Activated CD4-positive, alpha-beta T cell treated with anti-CD3 and anti-CD28 coated beads, Interleukin-2, amount 50 U/mL, for 24 hours (primary cell): ENCODE measurements around the gene CDH4.
A peak's percentile ranks its signal among the peaks of the same experiment; 100 is the strongest.

Experiments used
- DNase-seq, 2 donors: peaks; one replicate each; pipeline ENCODE4 v3.0.0-alpha.2; 2020; ENCODE audit warnings: low read depth in 1 of 2, low spot score in 1 of 2

Gene CDH4

DNA sequence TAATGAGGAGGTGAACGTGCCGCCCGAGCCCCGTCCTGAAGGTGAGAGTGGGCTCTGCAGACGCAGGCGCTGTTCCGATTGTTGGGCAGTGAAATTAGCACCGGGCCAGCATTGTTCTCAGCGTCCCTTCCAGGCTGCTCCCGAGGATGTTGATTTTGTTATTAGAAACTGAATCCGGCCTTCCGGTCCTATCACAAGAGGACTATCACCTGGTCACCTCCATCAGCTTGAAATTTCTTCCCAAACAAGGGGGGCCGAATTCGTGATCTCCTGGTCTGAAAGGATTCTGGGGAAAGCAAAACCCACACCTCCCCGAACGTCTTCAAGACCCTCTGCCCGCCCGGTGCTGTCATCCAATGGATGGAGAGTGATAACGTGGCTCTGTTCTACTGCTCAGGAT is 627.6 kb downstream of the CDH4 start:
- no peak for DNase-seq

DNA sequence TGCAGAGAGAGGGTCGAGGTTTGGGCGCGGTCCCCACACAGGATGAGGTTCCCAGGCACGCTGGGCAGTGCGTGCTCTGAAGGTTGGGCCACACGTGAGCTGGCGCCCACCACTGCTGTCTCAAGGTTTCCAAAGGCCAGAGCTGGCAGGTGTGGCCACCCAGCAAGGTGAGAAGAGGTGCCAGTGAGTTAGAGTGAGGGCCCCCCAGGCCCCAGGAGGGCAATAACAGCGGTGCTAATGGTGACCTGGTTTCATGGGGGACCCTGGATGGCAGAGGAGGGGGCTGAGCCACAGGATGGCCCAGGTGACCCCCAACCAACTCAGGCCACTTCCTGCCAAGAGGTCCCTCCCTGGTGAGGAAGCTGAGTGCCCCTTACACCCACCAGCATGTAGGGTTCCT is 628.6 kb downstream of the CDH4 start:
- DNase-seq: no peak

DNA sequence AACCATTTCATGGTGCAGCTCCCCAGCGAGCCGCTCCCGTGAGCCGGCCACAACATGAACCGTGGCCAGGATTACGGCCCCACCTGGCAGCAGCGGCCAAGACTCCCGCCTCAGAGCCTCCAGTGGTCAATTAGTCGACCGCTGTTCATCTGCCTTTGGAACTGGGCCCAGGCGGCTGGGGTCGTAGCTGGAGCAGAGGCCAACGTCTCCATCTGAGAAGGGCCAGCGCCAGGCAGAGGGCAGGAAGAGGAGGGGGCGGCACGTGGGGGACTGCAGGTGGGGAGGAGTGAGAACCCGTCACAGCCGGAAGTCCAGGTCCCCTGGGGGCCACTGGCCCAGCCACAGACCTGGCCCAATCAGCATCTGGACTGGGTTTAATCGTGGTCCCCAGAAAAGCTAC is 629.4 kb downstream of the CDH4 start:
- no peak for DNase-seq

GRCh38 chr20:61881861-61882260 is 629.8 kb downstream of the CDH4 start:
- no peak for DNase-seq

DNA sequence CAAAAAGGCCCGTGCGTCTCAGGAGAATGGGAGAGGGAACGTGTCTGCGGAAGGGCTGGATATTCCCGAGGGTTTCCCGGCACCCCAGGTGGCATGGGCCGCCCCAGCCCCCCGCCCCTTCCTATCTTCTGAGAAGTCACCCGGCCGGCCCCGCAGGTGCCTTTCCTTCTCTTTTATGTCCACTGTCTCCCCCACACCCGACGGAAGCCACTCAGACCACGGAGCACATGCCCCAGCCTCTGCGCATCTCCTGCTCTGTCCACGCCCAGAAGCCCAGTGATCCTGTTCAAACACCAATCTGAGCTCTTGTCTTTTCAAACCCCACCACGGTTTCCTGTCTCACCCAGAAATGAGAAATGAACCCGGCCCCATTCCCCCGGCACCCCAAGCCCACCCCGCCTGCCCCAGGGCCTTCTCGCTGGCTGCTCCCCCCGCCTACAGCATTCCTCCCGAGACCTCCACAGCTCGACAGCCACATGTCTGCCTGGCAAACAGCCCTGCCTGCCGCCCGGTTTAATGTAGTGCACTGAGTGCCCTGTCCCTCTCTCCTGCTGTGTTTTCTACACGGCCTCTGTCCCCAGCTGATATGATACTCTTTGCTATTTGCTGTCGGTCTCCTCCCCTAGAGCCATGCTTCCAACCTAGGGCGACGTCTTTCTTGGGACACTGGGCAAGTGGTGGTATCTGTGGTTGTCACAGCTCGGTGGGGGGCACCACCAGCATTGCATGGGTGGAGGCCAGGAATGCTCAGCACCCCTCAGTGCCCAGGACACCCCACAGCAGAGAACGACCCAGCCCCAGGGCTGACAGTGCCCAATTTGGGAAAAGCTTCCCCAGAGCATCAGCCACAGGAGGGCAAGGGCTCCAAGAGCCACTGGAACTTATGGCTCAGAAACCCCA is 630.9 kb downstream of the CDH4 start:
- no peak for DNase-seq

DNA sequence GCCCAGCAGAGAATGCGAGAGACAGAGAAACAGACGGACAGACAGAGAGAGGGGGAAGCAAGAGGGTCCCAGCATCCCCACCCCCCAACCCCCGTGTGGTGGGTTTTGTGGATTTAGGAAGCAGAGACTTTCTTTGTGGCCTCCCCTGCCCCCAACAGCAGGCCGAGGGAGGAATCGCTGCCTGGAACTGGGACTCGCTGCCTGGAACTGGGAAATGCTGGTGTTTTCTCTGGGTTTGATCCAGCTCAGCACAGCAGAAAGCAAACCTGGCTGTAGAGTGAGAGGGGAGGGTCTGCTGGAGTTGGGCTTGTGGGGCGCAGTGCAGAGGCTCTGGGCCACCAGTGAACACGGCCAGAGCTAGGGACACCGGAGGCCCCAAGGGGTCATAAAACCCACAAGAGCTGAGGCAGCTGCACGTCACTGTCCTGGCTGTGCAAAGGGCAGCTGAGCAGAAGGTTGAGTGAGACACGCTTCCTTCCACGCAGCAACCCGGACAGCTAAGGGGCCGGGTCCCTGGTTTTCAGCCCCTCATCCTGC is 631.9 kb downstream of the CDH4 start:
- DNase-seq: no peak

GRCh38 chr20:61884571-61885389 is 632.7 kb downstream of the CDH4 start:
- DNase-seq: no peak

DNA sequence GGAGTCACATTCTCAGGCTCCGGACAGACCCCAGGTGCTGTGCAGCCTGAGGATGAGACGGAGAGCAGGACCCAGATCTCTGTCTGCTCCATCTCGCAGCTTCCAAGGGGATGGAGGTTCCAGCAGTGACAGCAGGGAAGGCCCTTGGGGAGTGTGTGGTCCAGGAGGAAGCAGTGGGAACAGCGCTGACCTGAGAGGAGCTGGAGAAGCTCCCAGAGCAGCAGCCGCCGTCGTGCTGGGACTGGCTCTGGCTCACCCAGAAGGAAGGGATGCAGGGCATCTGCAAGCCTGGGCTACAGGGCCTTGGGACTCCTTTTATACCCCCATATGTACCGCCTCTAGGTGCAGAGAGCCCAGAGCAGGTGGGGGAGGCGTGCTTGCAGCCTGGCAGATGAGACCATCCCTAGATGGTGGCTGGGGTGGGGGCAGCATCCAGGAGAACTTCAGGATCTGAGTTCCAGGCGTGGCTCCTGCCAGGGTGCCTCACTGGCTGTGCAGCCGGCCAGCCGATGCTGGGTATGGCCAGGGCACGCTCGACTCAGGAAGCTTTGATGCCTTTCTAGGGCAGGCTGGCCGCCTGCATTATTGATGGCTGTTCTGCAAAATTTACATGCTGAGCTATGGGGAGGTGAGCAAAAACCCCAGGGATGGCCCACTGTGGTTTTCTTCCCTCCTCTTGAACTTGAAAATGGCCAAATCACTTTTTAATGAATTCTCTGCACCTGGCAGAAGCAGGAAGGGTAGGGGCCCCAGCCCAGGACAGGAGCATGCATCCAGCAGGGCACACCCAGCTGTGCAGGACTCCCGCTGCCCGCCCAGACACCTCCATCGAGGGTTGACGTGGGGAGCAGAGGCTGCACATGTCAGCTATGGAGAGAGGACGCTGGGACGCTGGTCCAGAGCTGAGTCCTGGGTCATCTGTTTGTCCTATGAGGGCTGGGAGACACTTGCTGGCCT is 634.0 kb downstream of the CDH4 start:
- no peak for DNase-seq

DNA sequence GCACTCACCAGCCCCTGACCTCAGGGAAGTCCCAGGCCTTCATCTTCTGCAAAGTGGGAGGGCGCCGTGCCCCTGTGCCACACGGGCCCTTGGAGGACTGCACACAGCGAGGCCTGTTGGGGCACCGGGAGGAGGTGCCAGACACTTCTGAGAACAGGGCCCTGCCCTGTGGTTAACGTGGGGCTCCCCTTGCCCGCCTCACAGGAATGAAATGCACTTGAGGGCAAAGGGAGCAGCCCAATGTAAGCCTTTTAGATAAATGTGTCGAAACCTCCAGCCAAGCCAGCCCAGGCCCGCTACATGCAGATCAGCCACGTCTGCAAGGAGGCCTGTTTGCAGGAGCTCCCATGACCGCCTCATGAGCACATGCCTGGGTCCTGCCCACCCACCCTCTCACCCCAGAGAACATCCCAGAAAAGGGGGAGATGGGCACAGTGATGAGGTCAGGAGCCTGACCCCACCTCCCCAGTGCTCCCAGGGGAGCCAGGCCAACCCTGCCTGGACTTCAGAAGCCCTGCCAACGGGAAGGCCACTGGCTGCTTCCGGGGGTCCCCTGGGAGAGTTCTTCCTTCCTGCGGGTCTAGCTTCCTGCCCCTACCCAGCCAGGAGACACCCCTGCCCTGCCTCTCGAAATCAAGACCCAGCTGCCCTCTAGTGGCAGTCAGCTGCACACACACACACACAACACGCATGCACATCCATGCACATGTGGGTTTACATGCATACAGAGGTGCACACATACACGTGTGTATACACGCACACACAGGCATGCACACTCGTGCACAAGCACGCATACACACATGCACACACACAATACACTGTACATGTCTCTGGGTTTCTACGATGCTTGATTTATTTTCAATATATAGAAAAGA is 634.9 kb downstream of the CDH4 start:
- peak in 1 of 2 donors; percentile 18 for DNase-seq

- DNase-seq: no peak
These were observed 635.6 kb downstream of the CDH4 start for GRCh38 chr20:61887596-61888093.

- no peak for DNase-seq
These were observed 636.2 kb downstream of the CDH4 start for GRCh38 chr20:61888101-61888865.

DNA sequence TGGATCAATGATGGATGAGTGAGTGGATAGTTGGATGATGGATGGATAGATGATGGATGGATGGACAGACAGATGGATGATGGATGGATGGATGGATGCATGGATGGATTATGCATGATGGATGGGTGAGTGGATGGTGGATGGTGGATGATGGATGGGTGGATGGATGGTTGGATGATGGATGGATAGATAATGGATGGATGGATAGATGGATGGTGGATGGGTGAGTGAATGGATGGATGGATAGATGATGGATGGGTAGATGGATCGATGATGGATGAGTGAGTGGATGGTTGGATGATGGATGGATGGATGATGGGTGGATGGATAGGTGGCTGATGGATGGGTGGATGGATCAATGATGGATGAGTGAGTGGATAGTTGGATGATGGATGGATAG is 637.6 kb downstream of the CDH4 start:
- DNase-seq: no peak

DNA sequence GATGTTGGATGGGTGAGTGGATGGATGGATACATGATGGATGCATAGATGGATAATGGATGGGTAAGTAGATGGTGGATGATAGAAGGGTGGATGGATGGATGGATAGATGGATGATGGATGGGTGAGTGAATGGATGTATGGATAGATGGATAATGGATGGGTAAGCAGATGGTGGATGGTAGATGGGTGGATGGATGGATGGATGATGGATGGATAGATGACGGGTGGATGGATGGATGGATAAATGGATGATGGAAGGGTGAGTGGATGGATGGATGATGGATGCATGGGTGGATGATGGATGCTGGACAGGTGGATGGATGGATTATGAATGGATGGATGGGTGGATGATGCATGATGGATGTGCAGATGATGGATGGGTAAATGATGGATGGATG is 638.1 kb downstream of the CDH4 start:
- DNase-seq: no peak

GRCh38 chr20:61891476-61891875 is 639.4 kb downstream of the CDH4 start:
- DNase-seq: no peak

DNA sequence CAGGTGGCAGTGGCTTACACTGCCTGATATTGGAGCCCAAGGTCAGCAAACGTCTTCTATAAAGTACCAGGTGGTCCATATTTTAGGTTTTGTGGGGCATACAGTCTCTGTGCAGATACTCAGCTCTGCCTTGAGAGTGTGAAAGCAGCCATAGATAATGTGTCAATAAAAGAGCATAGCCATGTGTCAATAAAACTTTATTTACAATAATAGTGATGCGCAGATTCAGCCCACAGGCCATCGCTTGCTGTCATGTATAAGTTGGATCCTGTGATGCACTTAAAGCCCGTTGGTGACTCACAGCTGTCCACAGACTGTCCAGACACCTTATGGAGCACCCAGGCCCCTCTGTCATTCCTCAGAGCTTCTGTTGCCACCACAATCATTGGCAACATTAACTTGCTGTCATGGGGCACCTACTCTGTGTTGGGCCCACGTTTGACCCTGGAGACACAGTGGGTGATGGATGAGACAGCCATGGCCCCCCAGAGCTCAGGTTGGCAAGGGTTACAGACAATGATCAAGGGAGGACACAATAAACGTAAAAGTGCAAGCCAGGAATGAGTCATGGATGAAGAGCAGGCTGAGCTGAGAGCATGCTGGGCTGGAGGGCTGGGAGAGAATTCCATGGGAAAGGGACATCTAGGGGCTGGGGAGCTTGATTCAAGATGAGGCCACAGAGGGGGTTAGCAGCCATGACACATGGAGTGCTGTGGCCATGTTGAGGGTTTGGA is 640.0 kb downstream of the CDH4 start:
- DNase-seq: no peak

DNA sequence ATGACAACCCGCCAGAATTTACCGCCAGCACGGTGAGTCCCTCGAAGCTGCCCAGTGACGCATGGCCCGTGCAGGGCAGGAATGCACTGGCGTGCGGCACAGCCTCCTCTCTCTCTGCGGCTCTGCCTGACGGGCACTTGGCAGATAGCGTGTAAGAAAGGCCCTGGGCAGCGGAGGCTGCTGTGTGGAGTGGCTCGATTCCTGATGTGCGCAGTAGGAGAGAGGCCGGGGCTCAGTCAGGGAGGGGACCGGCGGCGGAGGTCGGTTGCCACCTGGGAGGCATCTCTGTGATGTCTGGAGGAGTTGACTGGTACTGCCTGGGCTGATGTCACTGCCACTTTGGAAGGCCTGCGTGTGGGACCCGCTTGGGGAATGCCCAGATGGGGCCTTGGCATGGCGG is 643.0 kb downstream of the CDH4 start:
- no peak for DNase-seq

DNA sequence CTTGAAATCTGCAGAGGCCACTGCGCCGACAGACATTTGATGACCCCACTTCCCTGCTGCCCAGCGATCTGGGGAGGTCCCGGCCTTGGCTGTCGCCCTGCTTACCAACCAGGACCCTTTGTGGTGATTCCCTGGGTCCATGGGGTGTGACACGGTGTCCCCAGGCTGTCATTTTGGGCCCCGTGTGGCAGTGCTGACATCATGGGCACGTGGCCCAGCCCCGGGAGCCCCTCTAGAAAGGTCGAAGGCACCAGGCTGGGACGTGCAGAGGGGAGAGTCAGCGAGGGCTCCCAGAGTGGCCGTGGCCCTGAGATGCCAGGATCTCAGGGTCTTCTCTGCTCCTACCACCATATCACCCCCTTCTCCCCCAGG is 643.6 kb downstream of the CDH4 start:
- no peak for DNase-seq
